CD14-positive monocyte (primary cell): Measurements from ENCODE around the gene GPS1. TPM values are rescaled to one million over a fixed set of nuclear protein-coding genes. Genes with fewer than 3 reads are reported as not detected.

Source experiments
- DNase-seq, 3 donors: peaks; one replicate each; pipeline ENCODE4 v3.0.0-alpha.2; 2011 to 2022
- H2AFZ ChIP-seq: 2 replicates; pipeline ENCODE4 v1.6.0; 2012; ENCODE audit warnings: mild to moderate bottlenecking, low read depth, low read length, inconsistent platforms; ENCODE audit not compliant: insufficient read depth, poor library complexity, severe bottlenecking
- H3K27ac ChIP-seq, 2 donors: 1 replicate in 1 of 2; 2 replicates in 1 of 2; pipeline ENCODE4 v1.5.1; 2012 to 2013; ENCODE audit warnings: low read length in 2 of 2, control low read depth in 1 of 2, inconsistent platforms in 1 of 2, low read depth in 1 of 2, mild to moderate bottlenecking in 1 of 2
- H3K27me3 ChIP-seq, 2 donors: one replicate each; pipeline versions ENCODE4 v1.6.0 to v1.6.1; 2011 to 2013; ENCODE audit warnings: low read length in 2 of 2; ENCODE audit not compliant: control insufficient read depth in 2 of 2, insufficient read depth in 2 of 2
- H3K36me3 ChIP-seq, 2 donors: replicated peaks in 1 of 2; 1 replicate in 1 of 2; 2 replicates in 1 of 2; pipeline versions ENCODE4 v1.5.1 to v1.6.1; 2012 to 2013; ENCODE audit warnings: low read length in 2 of 2, control low read depth in 1 of 2, inconsistent platforms in 1 of 2, mild to moderate bottlenecking in 1 of 2; ENCODE audit not compliant: insufficient read depth in 2 of 2, control insufficient read depth in 1 of 2
- H3K4me1 ChIP-seq, 2 donors: 1 replicate in 1 of 2; 2 replicates in 1 of 2; pipeline versions ENCODE4 v1.5.1 to v1.6.1; 2012 to 2013; ENCODE audit warnings: low read length in 2 of 2, control low read depth in 1 of 2, inconsistent platforms in 1 of 2, mild to moderate bottlenecking in 1 of 2, moderate library complexity in 1 of 2; ENCODE audit not compliant: insufficient read depth in 2 of 2, control insufficient read depth in 1 of 2
- H3K4me2 ChIP-seq: replicated peaks from 2 replicates; pipeline ENCODE3; 2012; ENCODE audit warnings: low read length, moderate library complexity, mild to moderate bottlenecking; ENCODE audit not compliant: poor library complexity, severe bottlenecking; ENCODE audit errors: extremely low read depth
- H3K4me3 ChIP-seq, 3 experiments: fragments of 200-600 bp in 1 of 3; sonication (generic) in 1 of 3; replicated peaks in 1 of 3; 1 replicate in 2 of 3; 2 replicates in 1 of 3; pipeline ENCODE4 v1.5.1; 2011 to 2013; ENCODE audit warnings: low read length in 3 of 3, mild to moderate bottlenecking in 3 of 3, control low read depth in 2 of 3, low read depth in 2 of 3, inconsistent platforms in 1 of 3, moderate library complexity in 1 of 3
- H3K79me2 ChIP-seq: 2 replicates; pipeline ENCODE4 v1.6.0; 2012; ENCODE audit warnings: mild to moderate bottlenecking, control low read depth, inconsistent platforms, low read length, moderate library complexity; ENCODE audit not compliant: insufficient read depth
- H3K9ac ChIP-seq: 2 replicates; pipeline ENCODE4 v1.6.0; 2017; ENCODE audit warnings: low read length, mild to moderate bottlenecking; ENCODE audit not compliant: insufficient read depth, poor library complexity, severe bottlenecking
- H3K9me3 ChIP-seq, 2 donors: replicated peaks in 1 of 2; 1 replicate in 1 of 2; 2 replicates in 1 of 2; pipeline versions ENCODE4 v1.5.1 to v1.6.1; 2012 to 2013; ENCODE audit warnings: low read length in 2 of 2, control low read depth in 1 of 2; ENCODE audit not compliant: control insufficient read depth in 1 of 2, insufficient read depth in 1 of 2
- H4K20me1 ChIP-seq: 2 replicates; pipeline ENCODE4 v1.6.0; 2012; ENCODE audit warnings: mild to moderate bottlenecking, low read length, control low read depth, moderate library complexity; ENCODE audit not compliant: insufficient read depth
- H3K27ac Mint-ChIP-seq, 7 donors: one replicate each; pipeline ENCODE4 v1.8.0; 2020; ENCODE audit warnings: mild to moderate bottlenecking in 7 of 7, mixed read lengths in 7 of 7, moderate library complexity in 6 of 7, inconsistent platforms in 2 of 7
- H3K27me3 Mint-ChIP-seq, 3 donors: one replicate each; pipeline ENCODE4 v1.8.0; 2021 to 2022; ENCODE audit warnings: low read depth in 3 of 3, mild to moderate bottlenecking in 3 of 3, mixed read lengths in 3 of 3, moderate library complexity in 3 of 3, inconsistent platforms in 1 of 3
- H3K36me3 Mint-ChIP-seq, 2 donors: one replicate each; pipeline ENCODE4 v1.8.0; 2020; ENCODE audit warnings: mixed read lengths in 2 of 2, inconsistent platforms in 1 of 2, mild to moderate bottlenecking in 1 of 2
- H3K4me1 Mint-ChIP-seq: one replicate; pipeline ENCODE4 v1.8.0; 2020; ENCODE audit warnings: mild to moderate bottlenecking, mixed read lengths
- H3K4me3 Mint-ChIP-seq, 2 donors: one replicate each; pipeline ENCODE4 v1.8.0; 2020; ENCODE audit warnings: mild to moderate bottlenecking in 2 of 2, mixed read lengths in 2 of 2, moderate library complexity in 1 of 2
- H3K9me3 Mint-ChIP-seq, 7 donors: one replicate each; pipeline ENCODE4 v1.8.0; 2020 to 2022; ENCODE audit warnings: mixed read lengths in 7 of 7, mild to moderate bottlenecking in 6 of 7, moderate library complexity in 6 of 7, inconsistent platforms in 2 of 7
- CTCF ChIP-seq: fragments of 200-600 bp; IDR thresholded peaks from one replicate; pipeline ENCODE4 v1.8.0; 2022; ENCODE audit warnings: antibody characterized with exemption, mild to moderate bottlenecking
- whole genome bisulfite sequencing: methylation state at CpG from one replicate; pipeline ENCODE4 v1.1.5; 2013; ENCODE audit warnings: missing lambda C conversion rate; ENCODE audit not compliant: insufficient coverage; 5-methylcytosine and 5-hydroxymethylcytosine counted together
- intact Hi-C, 2 donors: fragments of 100-400 bp; cut with micrococcal nuclease; formaldehyde crosslinking; loops; one replicate each; pipeline versions ENCODE4 v1.15.0 to v1.15.1; 2023
- polyA plus RNA-seq, 3 donors: library from polyadenylated mRNA; depleted of rRNA in 1 of 3; unstranded in 2 of 3; stranded (reverse) in 1 of 3; fragments of 300-500 nt in 2 of 3; fragments of >200 nt in 1 of 3; fragmentation: Illumina TruSeq in 2 of 3; gene quantifications; 1 replicate in 2 of 3; 2 replicates in 1 of 3; pipeline ENCODE4 v1.2.3, GENCODE V29; 2012 to 2021

Gene GPS1
- polyA plus RNA-seq, 3 donors: 101 to 130 (median 110) TPM

GRCh38 chr17:82065193-82065637 is 13.5 kb downstream of the GPS1 start:
- 2% methylated on average over 47 of the region's 47 CpGs for WGBS
- H2AFZ ChIP-seq: peak overlapping the region; percentile 68

More at GRCh38 chr17:82065193-82065637, 13.5 kb downstream of the GPS1 start:
- peaks cover 11 to 19% of the 10 kb centered on the region in 2 donors for H3K36me3 Mint-ChIP-seq
- Histone ChIP-seq H3K9me3 (no peaks in the 10 kb centered on the region), H3K4me1 (peaks cover 20 to 29% of the 10 kb centered on the region in 2 donors), H3K4me2 (peak overlapping the region; percentile 97), H4K20me1 (peaks cover 7% of the 10 kb centered on the region), H3K9ac (peak overlapping the region; percentile 85), H3K79me2 (peaks cover 18% of the 10 kb centered on the region), H3K27me3 (no peaks in the 10 kb centered on the region), H3K4me3 (peak overlapping the region; percentile 72 to 87 (median 75)), H3K27ac (peak overlapping the region in 1 of 2 donors; percentile 63), H3K36me3 (peaks cover 35% of the 10 kb centered on the region in 2 donors)
- no peaks in the 10 kb centered on the region for H3K27me3 Mint-ChIP-seq
- intact Hi-C loops: loop anchor here in 1 of 2 donors (1.0 kb wide), 1 partner anchor 33 kb away; the partner anchor contains the start of gene FASN
- TF ChIP-seq CTCF: no peak
- H3K4me3 Mint-ChIP-seq: peak overlapping the region; percentile 62 to 69
- DNase-seq: peak in 2 of 3 donors; percentile 3 to 22
- peaks cover 0 to 2% (median 0%) of the 10 kb centered on the region in 7 donors for H3K9me3 Mint-ChIP-seq
- H3K27ac Mint-ChIP-seq: peak overlapping the region in 2 of 7 donors; percentile 25 to 41
- peaks cover 22% of the 10 kb centered on the region for H3K4me1 Mint-ChIP-seq
